Measurements from ENCODE around the gene RFTN1. TPM values are rescaled to one million over a fixed set of nuclear protein-coding genes. Genes with fewer than 3 reads are reported as not detected.

Gene RFTN1
- total and polyA plus RNA-seq, 2 experiments from 2014 or later, result 3.3 to 7.2 TPM

GRCh38 chr3:16482194-16482769 is 31.2 kb downstream of the RFTN1 start:
- no peak for DNase-seq (ENCODE audit: low spot score)
- H3K4me2 ChIP-seq, result peak overlapping the region; percentile 18
- no peak for TF ChIP-seq STAT1 (IDR thresholded peaks at IDR 0.05; ENCODE audit: unreplicated experiment)
- TF ChIP-seq, protein P1, sequence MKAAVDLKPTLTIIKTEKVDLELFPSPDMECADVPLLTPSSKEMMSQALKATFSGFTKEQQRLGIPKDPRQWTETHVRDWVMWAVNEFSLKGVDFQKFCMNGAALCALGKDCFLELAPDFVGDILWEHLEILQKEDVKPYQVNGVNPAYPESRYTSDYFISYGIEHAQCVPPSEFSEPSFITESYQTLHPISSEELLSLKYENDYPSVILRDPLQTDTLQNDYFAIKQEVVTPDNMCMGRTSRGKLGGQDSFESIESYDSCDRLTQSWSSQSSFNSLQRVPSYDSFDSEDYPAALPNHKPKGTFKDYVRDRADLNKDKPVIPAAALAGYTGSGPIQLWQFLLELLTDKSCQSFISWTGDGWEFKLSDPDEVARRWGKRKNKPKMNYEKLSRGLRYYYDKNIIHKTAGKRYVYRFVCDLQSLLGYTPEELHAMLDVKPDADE (IDR thresholded peaks at IDR 0.05), result no peak
- TF ChIP-seq REST (IDR thresholded peaks at IDR 0.05; ENCODE audit: unreplicated experiment), result no peak
- TF ChIP-seq, protein P2, sequence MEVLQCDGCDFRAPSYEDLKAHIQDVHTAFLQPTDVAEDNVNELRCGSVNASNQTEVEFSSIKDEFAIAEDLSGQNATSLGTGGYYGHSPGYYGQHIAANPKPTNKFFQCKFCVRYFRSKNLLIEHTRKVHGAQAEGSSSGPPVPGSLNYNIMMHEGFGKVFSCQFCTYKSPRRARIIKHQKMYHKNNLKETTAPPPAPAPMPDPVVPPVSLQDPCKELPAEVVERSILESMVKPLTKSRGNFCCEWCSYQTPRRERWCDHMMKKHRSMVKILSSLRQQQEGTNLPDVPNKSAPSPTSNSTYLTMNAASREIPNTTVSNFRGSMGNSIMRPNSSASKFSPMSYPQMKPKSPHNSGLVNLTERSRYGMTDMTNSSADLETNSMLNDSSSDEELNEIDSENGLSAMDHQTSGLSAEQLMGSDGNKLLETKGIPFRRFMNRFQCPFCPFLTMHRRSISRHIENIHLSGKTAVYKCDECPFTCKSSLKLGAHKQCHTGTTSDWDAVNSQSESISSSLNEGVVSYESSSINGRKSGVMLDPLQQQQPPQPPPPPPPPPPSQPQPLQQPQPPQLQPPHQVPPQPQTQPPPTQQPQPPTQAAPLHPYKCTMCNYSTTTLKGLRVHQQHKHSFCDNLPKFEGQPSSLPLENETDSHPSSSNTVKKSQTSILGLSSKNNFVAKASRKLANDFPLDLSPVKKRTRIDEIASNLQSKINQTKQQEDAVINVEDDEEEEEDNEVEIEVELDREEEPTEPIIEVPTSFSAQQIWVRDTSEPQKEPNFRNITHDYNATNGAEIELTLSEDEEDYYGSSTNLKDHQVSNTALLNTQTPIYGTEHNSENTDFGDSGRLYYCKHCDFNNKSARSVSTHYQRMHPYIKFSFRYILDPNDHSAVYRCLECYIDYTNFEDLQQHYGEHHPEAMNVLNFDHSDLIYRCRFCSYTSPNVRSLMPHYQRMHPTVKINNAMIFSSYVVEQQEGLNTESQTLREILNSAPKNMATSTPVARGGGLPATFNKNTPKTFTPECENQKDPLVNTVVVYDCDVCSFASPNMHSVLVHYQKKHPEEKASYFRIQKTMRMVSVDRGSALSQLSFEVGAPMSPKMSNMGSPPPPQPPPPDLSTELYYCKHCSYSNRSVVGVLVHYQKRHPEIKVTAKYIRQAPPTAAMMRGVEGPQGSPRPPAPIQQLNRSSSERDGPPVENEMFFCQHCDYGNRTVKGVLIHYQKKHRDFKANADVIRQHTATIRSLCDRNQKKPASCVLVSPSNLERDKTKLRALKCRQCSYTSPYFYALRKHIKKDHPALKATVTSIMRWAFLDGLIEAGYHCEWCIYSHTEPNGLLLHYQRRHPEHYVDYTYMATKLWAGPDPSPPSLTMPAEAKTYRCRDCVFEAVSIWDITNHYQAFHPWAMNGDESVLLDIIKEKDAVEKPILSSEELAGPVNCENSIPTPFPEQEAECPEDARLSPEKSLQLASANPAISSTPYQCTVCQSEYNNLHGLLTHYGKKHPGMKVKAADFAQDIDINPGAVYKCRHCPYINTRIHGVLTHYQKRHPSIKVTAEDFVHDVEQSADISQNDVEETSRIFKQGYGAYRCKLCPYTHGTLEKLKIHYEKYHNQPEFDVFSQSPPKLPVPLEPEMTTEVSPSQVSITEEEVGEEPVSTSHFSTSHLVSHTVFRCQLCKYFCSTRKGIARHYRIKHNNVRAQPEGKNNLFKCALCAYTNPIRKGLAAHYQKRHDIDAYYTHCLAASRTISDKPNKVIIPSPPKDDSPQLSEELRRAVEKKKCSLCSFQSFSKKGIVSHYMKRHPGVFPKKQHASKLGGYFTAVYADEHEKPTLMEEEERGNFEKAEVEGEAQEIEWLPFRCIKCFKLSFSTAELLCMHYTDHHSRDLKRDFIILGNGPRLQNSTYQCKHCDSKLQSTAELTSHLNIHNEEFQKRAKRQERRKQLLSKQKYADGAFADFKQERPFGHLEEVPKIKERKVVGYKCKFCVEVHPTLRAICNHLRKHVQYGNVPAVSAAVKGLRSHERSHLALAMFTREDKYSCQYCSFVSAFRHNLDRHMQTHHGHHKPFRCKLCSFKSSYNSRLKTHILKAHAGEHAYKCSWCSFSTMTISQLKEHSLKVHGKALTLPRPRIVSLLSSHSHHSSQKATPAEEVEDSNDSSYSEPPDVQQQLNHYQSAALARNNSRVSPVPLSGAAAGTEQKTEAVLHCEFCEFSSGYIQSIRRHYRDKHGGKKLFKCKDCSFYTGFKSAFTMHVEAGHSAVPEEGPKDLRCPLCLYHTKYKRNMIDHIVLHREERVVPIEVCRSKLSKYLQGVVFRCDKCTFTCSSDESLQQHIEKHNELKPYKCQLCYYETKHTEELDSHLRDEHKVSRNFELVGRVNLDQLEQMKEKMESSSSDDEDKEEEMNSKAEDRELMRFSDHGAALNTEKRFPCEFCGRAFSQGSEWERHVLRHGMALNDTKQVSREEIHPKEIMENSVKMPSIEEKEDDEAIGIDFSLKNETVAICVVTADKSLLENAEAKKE (CRISPR knock-in tag; IDR thresholded peaks at IDR 0.05), result no peak
- TF ChIP-seq, protein P3, sequence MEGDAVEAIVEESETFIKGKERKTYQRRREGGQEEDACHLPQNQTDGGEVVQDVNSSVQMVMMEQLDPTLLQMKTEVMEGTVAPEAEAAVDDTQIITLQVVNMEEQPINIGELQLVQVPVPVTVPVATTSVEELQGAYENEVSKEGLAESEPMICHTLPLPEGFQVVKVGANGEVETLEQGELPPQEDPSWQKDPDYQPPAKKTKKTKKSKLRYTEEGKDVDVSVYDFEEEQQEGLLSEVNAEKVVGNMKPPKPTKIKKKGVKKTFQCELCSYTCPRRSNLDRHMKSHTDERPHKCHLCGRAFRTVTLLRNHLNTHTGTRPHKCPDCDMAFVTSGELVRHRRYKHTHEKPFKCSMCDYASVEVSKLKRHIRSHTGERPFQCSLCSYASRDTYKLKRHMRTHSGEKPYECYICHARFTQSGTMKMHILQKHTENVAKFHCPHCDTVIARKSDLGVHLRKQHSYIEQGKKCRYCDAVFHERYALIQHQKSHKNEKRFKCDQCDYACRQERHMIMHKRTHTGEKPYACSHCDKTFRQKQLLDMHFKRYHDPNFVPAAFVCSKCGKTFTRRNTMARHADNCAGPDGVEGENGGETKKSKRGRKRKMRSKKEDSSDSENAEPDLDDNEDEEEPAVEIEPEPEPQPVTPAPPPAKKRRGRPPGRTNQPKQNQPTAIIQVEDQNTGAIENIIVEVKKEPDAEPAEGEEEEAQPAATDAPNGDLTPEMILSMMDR (conservative IDR thresholded peaks at IDR 0.05; ENCODE audit: low read depth in 2 of 2), result no peak
- no peak for TF ChIP-seq NANOG (IDR thresholded peaks at IDR 0.05; ENCODE audit: borderline replicate concordance)
- no peak for TF ChIP-seq JUNB (IDR thresholded peaks at IDR 0.05; ENCODE audit: unreplicated experiment)
- no peak for TF ChIP-seq ZNF114 (CRISPR knock-in tag; IDR thresholded peaks at IDR 0.05)
- TF ChIP-seq ZNF331 (CRISPR knock-in tag; IDR thresholded peaks at IDR 0.05; ENCODE audit: low read depth), result no peak
- TF ChIP-seq EZH2 (IDR thresholded peaks at IDR 0.05; ENCODE audit: low read depth, unreplicated experiment), result no peak
- no peak for TF ChIP-seq CREB1 (CRISPR knock-in tag; IDR thresholded peaks at IDR 0.05; ENCODE audit: low read depth)
- TF ChIP-seq EZH2phosphoT487 (IDR thresholded peaks at IDR 0.05; ENCODE audit: unreplicated experiment), result no peak
- TF ChIP-seq POLR2AphosphoS5 (IDR thresholded peaks at IDR 0.05; ENCODE audit: low read depth), result no peak
- no peaks in the 10 kb centered on the region for H3K27me3 ChIP-seq (ENCODE audit: insufficient read depth)
- no peak overlapping the region for H2AFZ ChIP-seq
- no peaks in the 10 kb centered on the region for H4K20me1 ChIP-seq (replicated peaks; ENCODE audit: insufficient read depth)
- ATAC-seq, result no peak
- H3K27ac ChIP-seq (ENCODE audit: low read depth), result peak overlapping the region; percentile 34; the same call in 1 of the 2 replicates
- H3K4me3 ChIP-seq, result no peak overlapping the region
- Mint-ChIP-seq H3K4me1 (peaks cover 43% of the 10 kb centered on the region), H3K27me3 (ENCODE audit: insufficient read depth, low read depth, poor library complexity) (peaks cover 10% of the 10 kb centered on the region), H3K4me3 (no peak overlapping the region), H3K9me3 (peaks cover 2% of the 10 kb centered on the region), H3K36me3 (ENCODE audit: low read depth) (peaks cover 2% of the 10 kb centered on the region; the same call in 1 of the 3 replicates), H3K27ac (no peak overlapping the region)
- no peaks in the 10 kb centered on the region for H3K79me2 ChIP-seq (replicated peaks; ENCODE audit: insufficient read depth)
- H3K4me1 ChIP-seq (ENCODE audit: insufficient read depth), result peaks cover 38% of the 10 kb centered on the region
- no peaks in the 10 kb centered on the region for H3K36me3 ChIP-seq (ENCODE audit: insufficient read depth)
- no peaks in the 10 kb centered on the region for H3F3A ChIP-seq (replicated peaks; ENCODE audit: low read depth)
- peaks cover 16% of the 10 kb centered on the region; the same call in 1 of the 2 replicates for H3K9me2 ChIP-seq (ENCODE audit: insufficient read depth)

All from GM23338 (cell line).